ENCODE measurements around the gene RAB11FIP5.

GRCh38 chr2:73130790-73131189 is 18.0 kb upstream of the RAB11FIP5 start:
- TF ChIP-seq CTCF (IDR thresholded peaks at IDR 0.05; ENCODE audit: low read depth, low read length) = no peak
- no peak for TF ChIP-seq POLR2A (IDR thresholded peaks at IDR 0.05; ENCODE audit: extremely low read depth, insufficient read length)
- no peak for TF ChIP-seq MAX (IDR thresholded peaks at IDR 0.05; ENCODE audit: low read depth, low read length)

Measured in NB4 (cell line).